ENCODE data around the gene TMEM213.

DNA sequence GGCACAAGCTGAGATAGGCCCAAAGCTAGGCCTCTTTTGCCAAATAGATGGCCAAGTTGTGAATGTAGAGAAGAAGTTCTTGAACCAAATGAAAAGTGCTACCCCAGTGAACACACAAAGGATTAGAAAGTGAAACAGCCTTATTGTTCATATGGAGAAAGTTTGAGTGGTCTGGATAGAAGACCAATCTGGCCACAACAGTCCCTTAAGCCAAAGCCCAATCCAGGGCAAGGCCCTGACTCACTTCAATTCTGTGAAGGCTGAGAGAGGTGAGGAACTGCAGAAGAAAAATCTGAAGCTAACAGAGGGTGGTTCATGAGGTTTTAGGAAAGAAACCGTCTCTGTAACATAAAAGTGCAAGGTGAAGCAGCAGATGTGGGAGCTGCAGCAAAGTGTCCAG, 18.9 kb downstream of the TMEM213 start:
- TF ChIP-seq CTCF (IDR thresholded peaks at IDR 0.05) = no peak
- TF ChIP-seq EZH2phosphoT487 (IDR thresholded peaks at IDR 0.05) = no peak

Data from neural progenitor cell (in vitro differentiated cells).